HG03060 (cell line): ENCODE results near the gene LDLRAD4.

ENCODE experiments used
- ATAC-seq: cut with Tn5 transposase; IDR thresholded peaks from one replicate; pipeline ENCODE4 v1.9.1; 2021; ENCODE audit warnings: low read depth, moderate number of reproducible peaks; ENCODE audit not compliant: unreplicated experiment

LDLRAD4 gene

GRCh38 chr18:13615432-13615861 is 396.9 kb downstream of the LDLRAD4 start:
- ATAC-seq = no peak

- no peak for ATAC-seq
These were observed 397.5 kb downstream of the LDLRAD4 start for GRCh38 chr18:13616041-13616440.

GRCh38 chr18:13616525-13617035 is 398.0 kb downstream of the LDLRAD4 start:
- ATAC-seq = no peak

- ATAC-seq = no peak
These were observed 399.4 kb downstream of the LDLRAD4 start for GRCh38 chr18:13617826-13618515.

GRCh38 chr18:13618760-13619438 is 400.3 kb downstream of the LDLRAD4 start:
- ATAC-seq = no peak

- ATAC-seq = no peak
These were observed 401.1 kb downstream of the LDLRAD4 start for GRCh38 chr18:13619505-13620205.

GRCh38 chr18:13620206-13620672 is 401.7 kb downstream of the LDLRAD4 start:
- no peak for ATAC-seq

GRCh38 chr18:13620818-13621445 is 402.4 kb downstream of the LDLRAD4 start:
- ATAC-seq = no peak

- no peak for ATAC-seq
These were observed 402.9 kb downstream of the LDLRAD4 start for GRCh38 chr18:13621446-13621849.

GRCh38 chr18:13621886-13622619 is 403.5 kb downstream of the LDLRAD4 start:
- ATAC-seq = no peak

- ATAC-seq = no peak
These were observed 404.2 kb downstream of the LDLRAD4 start for GRCh38 chr18:13622751-13623150.

GRCh38 chr18:13623348-13623747 is 404.8 kb downstream of the LDLRAD4 start:
- ATAC-seq = no peak

- no peak for ATAC-seq
These were observed 405.3 kb downstream of the LDLRAD4 start for GRCh38 chr18:13623871-13624270.

- ATAC-seq = no peak
These were observed 406.1 kb downstream of the LDLRAD4 start for GRCh38 chr18:13624563-13625237.

- no peak for ATAC-seq
These were observed 406.8 kb downstream of the LDLRAD4 start for GRCh38 chr18:13625355-13625754.

- no peak for ATAC-seq
These were observed 407.4 kb downstream of the LDLRAD4 start for GRCh38 chr18:13625843-13626543.

GRCh38 chr18:13626544-13626908 is 408.0 kb downstream of the LDLRAD4 start:
- ATAC-seq = no peak

GRCh38 chr18:13627639-13628038 is 409.1 kb downstream of the LDLRAD4 start:
- no peak for ATAC-seq

GRCh38 chr18:13628211-13628610 is 409.7 kb downstream of the LDLRAD4 start:
- ATAC-seq = no peak
